PC-3 (cell line): ENCODE results near the gene TMEM181.

Experiments
- EZH2 ChIP-seq: fragments of 300-600 bp; sonication (generic); IDR thresholded peaks from one replicate; pipeline ENCODE4 v1.6.1; 2017; ENCODE audit warnings: antibody characterized with exemption, mild to moderate bottlenecking, low read length; ENCODE audit not compliant: unreplicated experiment
- TF ChIP-seq, protein P1 (sequence below): fragments of 300-600 bp; sonication (generic); conservative IDR thresholded peaks from 2 replicates; pipeline ENCODE4 v1.5.1; 2017; ENCODE audit warnings: antibody characterized with exemption, low read depth, mild to moderate bottlenecking, low read length

DNA sequence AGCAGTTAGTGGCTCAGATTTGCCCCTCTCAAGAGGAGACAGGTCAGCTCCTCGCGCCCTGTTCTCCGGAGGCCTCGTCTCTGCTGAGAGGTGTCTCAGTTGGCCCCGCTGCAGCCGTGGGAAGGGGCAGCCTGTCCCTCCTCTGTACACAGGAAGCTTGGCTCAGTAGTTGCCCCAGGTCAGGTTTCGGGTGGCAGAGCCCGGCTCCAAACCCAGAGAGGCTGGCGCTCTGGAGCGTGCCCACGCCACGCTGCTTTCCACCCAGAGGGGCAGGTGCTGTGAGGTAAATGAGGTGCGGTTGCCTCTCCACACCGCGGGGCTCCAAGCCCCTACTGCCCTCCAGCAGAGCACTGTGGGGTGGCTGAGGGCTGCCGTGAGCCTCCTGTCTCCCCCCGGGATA lies 68.7 kb downstream of the TMEM181 start:
- TF ChIP-seq, protein P1, sequence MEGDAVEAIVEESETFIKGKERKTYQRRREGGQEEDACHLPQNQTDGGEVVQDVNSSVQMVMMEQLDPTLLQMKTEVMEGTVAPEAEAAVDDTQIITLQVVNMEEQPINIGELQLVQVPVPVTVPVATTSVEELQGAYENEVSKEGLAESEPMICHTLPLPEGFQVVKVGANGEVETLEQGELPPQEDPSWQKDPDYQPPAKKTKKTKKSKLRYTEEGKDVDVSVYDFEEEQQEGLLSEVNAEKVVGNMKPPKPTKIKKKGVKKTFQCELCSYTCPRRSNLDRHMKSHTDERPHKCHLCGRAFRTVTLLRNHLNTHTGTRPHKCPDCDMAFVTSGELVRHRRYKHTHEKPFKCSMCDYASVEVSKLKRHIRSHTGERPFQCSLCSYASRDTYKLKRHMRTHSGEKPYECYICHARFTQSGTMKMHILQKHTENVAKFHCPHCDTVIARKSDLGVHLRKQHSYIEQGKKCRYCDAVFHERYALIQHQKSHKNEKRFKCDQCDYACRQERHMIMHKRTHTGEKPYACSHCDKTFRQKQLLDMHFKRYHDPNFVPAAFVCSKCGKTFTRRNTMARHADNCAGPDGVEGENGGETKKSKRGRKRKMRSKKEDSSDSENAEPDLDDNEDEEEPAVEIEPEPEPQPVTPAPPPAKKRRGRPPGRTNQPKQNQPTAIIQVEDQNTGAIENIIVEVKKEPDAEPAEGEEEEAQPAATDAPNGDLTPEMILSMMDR: no peak
- no peak for TF ChIP-seq EZH2
